Suprapubic skin (tissue), 4 donors: ENCODE results near the gene PCDHA1.
"Not testable (repeated sequence)": the region's sequence is repeated elsewhere in the genome, so short reads cannot be mapped to it uniquely, and the experiment has no call there.

ENCODE experiments used
- POLR2A ChIP-seq, 2 donors: fragments of 450-650 bp; IDR thresholded peaks; one replicate each; pipeline ENCODE4 v1.6.1; 2017; ENCODE audit warnings: antibody characterized with exemption in 2 of 2, mild to moderate bottlenecking in 2 of 2, moderate library complexity in 2 of 2
- POLR2AphosphoS5 ChIP-seq, 3 donors: sonication (generic); formaldehyde crosslinking; IDR thresholded peaks; one replicate each; pipeline ENCODE4 v1.6.1; 2017; ENCODE audit warnings: antibody characterized with exemption in 3 of 3
- TF ChIP-seq, protein P1 (sequence below), 2 donors: fragments of 200-600 bp in 1 of 2; fragments of 450-650 bp in 1 of 2; sonication (generic) in 1 of 2; IDR thresholded peaks; one replicate each; pipeline ENCODE4 v1.5.1; 2016 to 2019; ENCODE audit warnings: antibody characterized with exemption in 2 of 2, mild to moderate bottlenecking in 1 of 2, moderate library complexity in 1 of 2

DNA sequence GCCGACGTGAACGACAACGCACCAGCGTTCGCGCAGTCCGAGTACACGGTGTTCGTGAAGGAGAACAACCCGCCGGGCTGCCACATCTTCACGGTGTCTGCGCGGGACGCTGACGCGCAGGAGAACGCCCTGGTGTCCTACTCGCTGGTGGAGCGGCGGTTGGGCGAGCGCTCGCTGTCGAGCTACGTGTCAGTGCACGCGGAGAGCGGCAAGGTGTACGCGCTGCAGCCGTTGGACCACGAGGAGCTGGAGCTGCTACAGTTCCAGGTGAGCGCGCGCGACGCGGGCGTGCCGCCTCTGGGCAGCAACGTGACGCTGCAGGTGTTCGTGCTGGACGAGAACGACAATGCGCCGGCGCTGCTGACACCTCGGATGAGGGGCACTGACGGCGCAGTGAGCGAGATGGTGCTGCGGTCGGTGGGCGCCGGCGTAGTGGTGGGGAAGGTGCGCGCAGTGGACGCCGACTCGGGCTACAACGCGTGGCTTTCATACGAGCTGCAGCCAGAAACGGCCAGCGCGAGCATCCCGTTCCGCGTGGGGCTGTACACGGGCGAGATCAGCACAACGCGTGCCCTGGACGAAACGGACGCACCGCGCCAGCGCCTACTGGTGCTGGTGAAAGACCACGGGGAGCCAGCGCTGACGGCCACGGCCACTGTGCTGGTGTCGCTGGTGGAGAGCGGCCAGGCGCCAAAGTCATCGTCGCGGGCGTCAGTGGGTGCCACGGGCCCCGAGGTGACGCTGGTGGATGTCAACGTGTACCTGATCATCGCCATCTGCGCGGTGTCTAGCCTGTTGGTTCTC, 64.1 kb downstream of the PCDHA1 start:
- TF ChIP-seq, protein P1, sequence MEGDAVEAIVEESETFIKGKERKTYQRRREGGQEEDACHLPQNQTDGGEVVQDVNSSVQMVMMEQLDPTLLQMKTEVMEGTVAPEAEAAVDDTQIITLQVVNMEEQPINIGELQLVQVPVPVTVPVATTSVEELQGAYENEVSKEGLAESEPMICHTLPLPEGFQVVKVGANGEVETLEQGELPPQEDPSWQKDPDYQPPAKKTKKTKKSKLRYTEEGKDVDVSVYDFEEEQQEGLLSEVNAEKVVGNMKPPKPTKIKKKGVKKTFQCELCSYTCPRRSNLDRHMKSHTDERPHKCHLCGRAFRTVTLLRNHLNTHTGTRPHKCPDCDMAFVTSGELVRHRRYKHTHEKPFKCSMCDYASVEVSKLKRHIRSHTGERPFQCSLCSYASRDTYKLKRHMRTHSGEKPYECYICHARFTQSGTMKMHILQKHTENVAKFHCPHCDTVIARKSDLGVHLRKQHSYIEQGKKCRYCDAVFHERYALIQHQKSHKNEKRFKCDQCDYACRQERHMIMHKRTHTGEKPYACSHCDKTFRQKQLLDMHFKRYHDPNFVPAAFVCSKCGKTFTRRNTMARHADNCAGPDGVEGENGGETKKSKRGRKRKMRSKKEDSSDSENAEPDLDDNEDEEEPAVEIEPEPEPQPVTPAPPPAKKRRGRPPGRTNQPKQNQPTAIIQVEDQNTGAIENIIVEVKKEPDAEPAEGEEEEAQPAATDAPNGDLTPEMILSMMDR (IDR thresholded peaks at IDR 0.05) = not testable (repeated sequence)
- TF ChIP-seq POLR2AphosphoS5, POLR2A (IDR thresholded peaks at IDR 0.05): not testable (repeated sequence)
